ENCODE data around the gene DET1.
"Not testable (repeated sequence)": the region's sequence is repeated elsewhere in the genome, so short reads cannot be mapped to it uniquely, and the experiment has no call there.

DET1 gene

GRCh38 chr15:88491158-88491557 is 55.3 kb downstream of the DET1 start:
- DNase-seq, result no peak

GRCh38 chr15:88490036-88490435 is 56.4 kb downstream of the DET1 start:
- DNase-seq, result no peak

GRCh38 chr15:88489321-88489720 is 57.2 kb downstream of the DET1 start:
- no peak for DNase-seq

GRCh38 chr15:88487796-88488523 is 58.5 kb downstream of the DET1 start:
- DNase-seq, result no peak

GRCh38 chr15:88487178-88487795 is 59.2 kb downstream of the DET1 start:
- no peak for DNase-seq

GRCh38 chr15:88484682-88485331 is 61.7 kb downstream of the DET1 start:
- DNase-seq, result no peak

GRCh38 chr15:88482263-88482662 is 64.2 kb downstream of the DET1 start:
- DNase-seq, result no peak

- DNase-seq, result no peak
Observed at GRCh38 chr15:88480981-88481380, 65.5 kb downstream of the DET1 start.

- DNase-seq, result no peak
Observed at GRCh38 chr15:88479169-88479568, 67.3 kb downstream of the DET1 start.

- no peak for DNase-seq
Observed at GRCh38 chr15:88477904-88478303, 68.6 kb downstream of the DET1 start.

GRCh38 chr15:88477126-88477525 is 69.4 kb downstream of the DET1 start:
- no peak for DNase-seq

GRCh38 chr15:88476635-88477060 is 69.8 kb downstream of the DET1 start:
- peak; percentile 35 for DNase-seq

GRCh38 chr15:88473661-88474293 is 72.7 kb downstream of the DET1 start:
- DNase-seq, result not testable (repeated sequence)

GRCh38 chr15:88472225-88472624 is 74.3 kb downstream of the DET1 start:
- DNase-seq, result no peak

- no peak for DNase-seq
Observed at GRCh38 chr15:88470625-88471372, 75.7 kb downstream of the DET1 start.

GRCh38 chr15:88469321-88469720 is 77.2 kb downstream of the DET1 start:
- no peak for DNase-seq

- not testable (repeated sequence) for DNase-seq
Observed at GRCh38 chr15:88468721-88469120, 77.8 kb downstream of the DET1 start.

- peak; percentile 23 for DNase-seq
Observed at GRCh38 chr15:88467935-88468528, 78.4 kb downstream of the DET1 start.

- peak; percentile 78 for DNase-seq
Observed at GRCh38 chr15:88467073-88467934, 79.2 kb downstream of the DET1 start, which contains the start of the genes MRPL46 and MRPS11. Gene MRPL46 (minus strand): TSS chr15:88467388. CDS start chr15:88467377, 11 bp downstream. Gene MRPS11 (plus strand): TSS chr15:88467708. CDS start chr15:88467718, 10 bp downstream.

GRCh38 chr15:88465633-88466224 is 80.8 kb downstream of the DET1 start:
- DNase-seq, result no peak

Measured in NCI-H146 (cell line).